ENCODE data around the gene ARMH3.

ARMH3 gene, protein sequence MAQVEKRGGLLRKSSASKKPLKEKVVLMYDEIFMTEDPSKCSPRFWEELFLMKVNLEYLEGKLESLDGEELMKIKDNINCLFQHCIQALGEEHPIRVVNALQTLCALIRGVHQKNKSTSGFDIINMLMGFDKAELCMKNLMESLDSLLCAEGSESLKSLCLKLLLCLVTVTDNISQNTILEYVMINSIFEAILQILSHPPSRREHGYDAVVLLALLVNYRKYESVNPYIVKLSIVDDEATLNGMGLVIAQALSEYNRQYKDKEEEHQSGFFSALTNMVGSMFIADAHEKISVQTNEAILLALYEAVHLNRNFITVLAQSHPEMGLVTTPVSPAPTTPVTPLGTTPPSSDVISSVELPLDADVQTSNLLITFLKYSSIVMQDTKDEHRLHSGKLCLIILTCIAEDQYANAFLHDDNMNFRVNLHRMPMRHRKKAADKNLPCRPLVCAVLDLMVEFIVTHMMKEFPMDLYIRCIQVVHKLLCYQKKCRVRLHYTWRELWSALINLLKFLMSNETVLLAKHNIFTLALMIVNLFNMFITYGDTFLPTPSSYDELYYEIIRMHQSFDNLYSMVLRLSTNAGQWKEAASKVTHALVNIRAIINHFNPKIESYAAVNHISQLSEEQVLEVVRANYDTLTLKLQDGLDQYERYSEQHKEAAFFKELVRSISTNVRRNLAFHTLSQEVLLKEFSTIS

DNA sequence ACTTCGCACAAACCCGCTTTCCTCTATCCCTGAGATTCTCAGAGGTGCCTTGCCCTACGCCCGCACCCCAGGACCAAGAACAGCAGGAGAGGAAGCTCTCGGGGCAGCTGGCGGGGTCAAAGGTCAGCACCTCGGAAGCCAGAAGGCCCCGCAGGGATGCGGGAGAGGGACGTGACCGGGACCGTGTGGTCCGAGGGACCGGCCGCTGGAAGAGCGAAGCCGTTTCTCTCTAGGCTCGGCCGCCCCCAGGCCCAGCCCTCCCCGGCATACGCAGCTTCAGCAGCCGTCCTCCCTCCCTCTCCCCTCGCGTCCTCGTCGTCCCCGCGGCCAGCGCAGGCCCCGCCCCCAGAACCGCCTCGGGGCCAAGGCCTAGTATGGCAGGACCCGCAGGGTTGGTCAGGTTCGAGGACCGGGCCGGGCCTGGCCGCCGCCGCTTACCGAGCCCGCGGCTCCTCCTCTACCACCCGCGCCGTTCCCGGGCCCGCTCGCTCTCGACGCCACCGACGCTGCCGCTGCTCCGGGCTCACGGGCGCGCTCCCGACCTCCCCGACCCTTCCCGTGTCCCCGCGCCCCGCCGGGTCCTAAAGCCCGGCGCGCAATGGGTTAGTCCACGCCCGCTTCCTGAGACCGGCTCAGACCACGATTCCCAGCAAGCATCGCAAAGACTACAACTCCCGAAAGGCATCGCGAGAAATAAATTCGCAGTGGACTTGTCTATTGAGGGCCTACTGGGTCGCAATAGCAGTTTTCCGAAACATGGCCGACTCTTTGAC lies at the start of gene ARMH3:
ARMH3 (minus strand) TSS at position 527 of the 773 bp plus-strand sequence. CDS start 16,059 bp downstream, outside the sequence.
- DNase-seq (ENCODE audit: low read depth in 1 of 2, low spot score in 1 of 2) = peak; percentile 73 to 82

DNA sequence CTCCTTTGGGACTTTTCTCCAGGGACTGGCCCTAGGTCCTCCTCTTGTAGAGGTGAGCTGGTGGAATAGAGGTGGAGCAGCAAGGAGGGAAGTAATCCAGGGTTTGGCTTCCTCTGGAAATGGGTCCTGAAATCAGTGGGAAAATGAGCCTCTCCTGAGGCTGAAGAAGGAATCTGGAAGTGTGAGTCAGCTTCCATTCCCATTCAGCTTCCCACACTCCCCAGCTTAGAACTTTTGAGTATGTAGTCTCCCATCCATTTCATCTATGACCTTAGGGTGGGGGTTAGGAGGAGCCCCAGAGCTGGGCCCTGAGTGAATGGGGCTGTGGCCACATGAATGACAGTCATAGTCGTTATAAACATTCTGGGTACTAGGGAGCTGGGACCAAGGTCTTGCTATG lies 46.4 kb upstream of the ARMH3 start:
- no peak for DNase-seq (ENCODE audit: low read depth in 1 of 2, low spot score in 1 of 2)

DNA sequence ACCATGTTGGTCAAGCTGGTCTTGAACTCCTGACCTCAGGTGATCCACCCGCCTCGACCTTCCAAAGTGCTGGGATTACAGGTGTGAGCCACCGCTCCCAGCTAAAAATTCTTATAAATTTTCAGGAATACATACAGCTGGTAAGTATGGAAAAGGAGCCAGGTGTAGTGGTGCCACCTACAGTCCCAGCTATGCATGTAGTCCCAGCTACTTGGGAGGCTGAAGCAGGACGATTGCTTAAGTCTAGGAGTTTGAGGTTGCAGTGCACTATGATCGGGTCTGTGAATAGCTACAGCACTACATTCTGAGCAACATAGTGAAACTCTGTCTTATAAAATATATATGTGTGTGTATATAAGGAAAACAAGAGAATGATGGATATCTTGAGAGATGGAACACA lies 45.2 kb upstream of the ARMH3 start:
- no peak for DNase-seq (ENCODE audit: low read depth in 1 of 2, low spot score in 1 of 2)

DNA sequence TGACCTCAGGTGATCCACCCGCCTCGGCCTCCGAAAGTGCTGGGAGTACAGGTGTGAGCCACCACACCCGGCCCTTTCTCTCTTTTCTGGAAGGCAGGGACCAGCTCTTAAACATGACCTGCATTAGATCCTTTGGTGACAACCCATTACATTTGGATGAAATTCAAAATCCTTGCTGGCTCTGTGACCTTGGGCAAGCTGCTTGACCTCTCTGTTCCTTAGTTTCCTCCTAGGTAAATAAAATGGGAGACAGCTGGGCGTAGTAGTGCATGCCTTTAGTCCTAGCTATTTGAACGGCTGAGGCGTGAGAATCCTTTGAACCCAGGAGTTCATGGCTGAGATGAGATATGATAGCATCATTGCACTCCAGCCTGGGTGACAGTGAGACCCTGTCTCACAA lies 40.5 kb upstream of the ARMH3 start:
- DNase-seq (ENCODE audit: low read depth in 1 of 2, low spot score in 1 of 2) = no peak

DNA sequence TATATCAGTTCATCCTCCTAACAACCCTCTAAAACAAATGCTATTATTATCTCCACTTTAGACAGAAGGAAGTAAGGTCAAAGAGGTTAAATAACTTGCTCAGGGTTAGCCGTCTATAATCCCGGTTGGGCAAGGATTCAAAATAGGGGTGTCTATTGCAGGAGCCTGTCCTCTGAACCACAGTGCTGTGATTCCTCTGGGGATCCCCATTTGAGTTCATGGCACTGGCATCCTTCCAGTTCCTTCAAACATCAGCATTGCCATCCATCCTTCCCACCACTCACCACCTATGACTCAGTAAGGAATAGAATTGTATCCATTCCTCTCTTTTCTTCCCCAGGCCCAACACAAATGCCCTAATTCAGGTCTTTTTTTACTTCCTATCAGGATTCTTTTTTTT lies 34.8 kb upstream of the ARMH3 start:
- DNase-seq (ENCODE audit: low read depth in 1 of 2, low spot score in 1 of 2) = no peak

DNA sequence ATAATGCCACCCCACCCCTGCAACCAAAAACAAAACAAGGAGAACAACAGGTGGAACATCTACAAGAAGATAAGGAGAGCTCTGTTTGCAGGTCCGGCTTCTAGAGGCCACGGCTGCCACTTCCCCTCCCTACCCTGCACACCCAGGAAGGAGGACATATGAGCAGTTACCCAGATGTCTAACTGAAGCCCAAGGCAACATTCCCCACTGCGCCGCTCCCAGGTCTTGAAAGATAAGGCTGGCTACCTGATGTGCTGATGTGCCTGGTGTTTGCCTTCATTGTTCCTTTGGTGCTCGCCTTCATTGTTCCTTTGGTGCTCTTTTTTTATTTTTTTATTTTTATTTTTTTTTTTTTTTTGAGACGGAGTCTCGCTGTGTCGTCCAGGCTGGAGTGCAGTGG lies 30.2 kb upstream of the ARMH3 start:
- no peak for DNase-seq (ENCODE audit: low read depth in 1 of 2, low spot score in 1 of 2)

DNA sequence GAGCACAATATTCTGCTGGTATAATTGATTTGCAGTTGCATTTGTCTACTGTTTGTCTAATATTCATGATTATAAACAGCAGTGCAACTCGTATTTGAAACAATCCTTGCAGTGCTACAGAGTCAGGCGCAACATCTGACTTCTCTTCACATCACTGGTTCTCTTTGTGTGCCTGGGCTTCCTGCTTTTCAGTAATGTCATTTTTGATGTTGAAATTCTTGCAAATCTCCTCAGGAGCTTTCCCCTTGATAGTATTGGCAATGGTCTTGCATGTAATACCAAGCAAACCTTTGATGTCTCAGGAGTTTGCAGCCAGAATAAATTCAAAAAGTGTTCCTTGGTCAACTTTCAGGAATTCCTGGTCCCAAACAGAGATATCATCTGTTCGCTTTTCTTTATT lies 29.4 kb upstream of the ARMH3 start:
- DNase-seq (ENCODE audit: low read depth in 1 of 2, low spot score in 1 of 2) = no peak

DNA sequence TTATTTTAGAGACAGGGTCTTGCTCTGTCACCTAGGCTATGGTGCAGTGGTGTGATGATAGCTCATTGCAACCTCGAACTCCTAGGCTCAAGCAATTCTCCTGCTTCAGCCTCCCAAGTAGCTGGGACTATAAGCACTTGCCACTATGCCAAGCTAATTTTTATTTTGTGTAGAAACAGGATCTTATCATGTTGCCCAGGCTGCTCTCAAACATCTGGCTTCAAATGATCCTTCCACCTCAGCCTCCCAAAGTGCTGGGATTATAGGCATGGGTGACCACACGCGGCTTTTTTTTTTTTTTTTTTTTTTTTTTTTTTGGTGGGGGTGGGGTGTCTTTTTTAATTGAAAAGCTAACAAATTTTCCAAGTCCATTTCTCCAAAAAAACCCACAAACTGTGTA lies 27.6 kb upstream of the ARMH3 start:
- no peak for DNase-seq (ENCODE audit: low read depth in 1 of 2, low spot score in 1 of 2)

DNA sequence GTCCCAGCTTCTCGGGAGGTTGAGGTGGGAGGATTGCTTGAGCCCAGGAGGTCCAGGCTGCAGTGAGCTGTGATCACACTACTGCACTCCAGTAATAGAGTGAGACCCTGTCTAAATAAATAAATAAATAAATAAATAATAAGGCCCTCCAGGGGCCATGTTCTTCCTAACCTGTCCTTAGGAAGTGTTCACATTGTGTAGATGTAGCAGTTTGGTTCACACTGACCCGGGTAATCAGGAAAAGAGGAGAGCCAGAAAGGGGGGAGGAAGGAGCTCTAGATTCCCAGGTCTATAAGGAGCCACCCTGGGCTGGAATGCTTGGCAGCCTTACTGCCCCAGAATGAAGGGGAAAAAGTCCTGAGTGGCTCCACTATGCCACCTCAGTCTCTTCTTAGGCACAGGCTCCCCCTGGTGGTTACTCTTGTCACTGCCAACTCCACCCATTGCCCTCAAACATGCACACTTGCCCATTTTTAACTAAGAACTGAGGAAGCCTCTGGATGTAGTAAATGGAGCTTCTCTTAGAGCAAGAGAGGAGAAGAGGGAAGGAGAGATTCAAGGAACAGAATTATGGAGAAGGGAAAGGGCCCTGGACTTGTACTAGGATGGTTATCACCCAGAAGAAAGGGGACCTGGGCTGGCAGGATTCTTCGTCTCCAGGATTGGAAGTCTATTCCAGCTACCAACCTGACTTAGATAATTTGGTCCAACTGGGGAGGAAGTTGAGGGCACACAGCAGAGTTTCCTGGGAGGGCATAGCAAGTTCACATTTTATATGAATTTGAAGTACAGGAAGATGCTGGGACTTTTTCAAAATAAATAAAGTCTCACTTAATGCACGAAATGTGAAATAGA lies 16.9 kb upstream of the ARMH3 start:
- peak; percentile 60 to 67 for DNase-seq (ENCODE audit: low read depth in 1 of 2, low spot score in 1 of 2)

DNA sequence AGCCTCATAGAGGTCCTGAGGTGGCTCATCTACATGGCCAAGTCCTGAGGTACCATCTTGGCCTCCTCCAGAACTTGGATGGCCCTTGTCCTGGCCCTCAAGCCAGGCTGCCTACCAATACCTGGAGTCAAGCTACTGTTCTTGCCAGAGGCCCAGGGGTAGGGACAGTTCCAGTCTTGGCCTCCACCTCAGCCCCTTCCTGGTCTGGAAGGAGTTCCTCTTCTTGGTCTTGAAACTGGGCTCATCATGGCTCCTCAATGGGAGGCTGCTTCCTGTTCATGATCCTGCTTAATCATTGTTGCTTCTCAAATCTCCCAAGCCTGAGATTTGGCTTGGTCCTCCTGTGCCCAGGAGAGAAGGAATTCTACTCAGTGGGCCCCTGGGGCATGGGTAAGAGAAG lies 13.1 kb upstream of the ARMH3 start:
- DNase-seq (ENCODE audit: low read depth in 1 of 2, low spot score in 1 of 2) = no peak

DNA sequence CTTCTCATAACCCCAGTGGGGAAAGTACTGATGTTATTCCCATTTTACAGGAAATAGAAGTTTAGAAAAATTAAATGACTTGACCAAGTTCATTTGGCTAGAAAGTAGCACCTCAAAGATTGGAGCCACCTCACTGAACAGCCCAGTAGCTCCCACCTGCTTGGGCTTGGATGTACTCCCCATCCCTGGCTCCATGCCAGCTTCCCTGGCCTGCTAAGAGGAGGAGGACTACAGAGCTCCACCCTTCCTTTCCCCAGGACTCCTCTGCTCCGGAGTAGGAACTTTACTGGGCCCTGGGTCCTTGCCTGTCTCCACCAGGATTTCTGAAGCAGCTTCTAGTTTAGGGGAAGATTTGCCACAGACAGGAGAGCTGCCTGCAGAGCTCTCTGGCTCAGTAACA lies 12.2 kb upstream of the ARMH3 start:
- no peak for DNase-seq (ENCODE audit: low read depth in 1 of 2, low spot score in 1 of 2)

DNA sequence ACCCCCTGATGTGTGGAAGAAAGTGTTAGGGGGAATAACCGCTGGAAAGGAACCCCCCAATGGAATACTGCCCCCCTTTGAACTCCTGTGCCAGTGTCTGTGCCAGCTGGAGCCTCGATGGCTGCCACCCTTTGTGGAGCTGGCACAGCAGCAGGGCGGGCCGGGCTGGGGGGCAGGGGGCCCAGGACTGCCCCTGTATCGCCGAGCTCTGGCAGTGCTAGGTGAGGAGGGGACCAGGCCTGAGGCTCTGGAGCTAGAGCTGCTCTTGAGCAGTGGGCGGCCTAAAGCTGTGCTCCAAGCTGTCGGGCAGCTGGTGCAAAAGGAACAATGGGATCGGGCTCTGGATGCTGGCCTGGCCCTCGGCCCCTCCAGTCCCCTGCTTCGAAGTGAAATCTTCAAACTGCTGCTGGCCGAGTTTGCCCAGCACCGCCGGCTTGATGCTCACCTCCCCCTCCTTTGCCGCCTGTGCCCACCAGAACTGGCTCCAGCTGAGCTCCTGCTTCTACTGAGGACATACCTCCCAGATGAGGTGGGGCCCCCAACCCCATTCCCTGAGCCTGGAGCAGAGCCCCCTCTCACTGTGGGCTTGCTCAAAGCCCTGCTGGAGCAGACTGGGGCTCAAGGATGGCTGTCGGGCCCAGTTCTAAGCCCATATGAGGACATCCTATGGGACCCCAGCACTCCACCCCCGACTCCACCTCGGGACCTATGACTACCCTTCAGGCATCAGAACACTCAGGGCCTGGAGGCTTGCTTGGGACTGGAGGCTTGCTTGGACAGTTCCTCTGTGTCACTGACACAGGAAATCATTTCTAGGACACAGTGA lies 11.3 kb upstream of the ARMH3 start:
- no peak for DNase-seq (ENCODE audit: low read depth in 1 of 2, low spot score in 1 of 2)

DNA sequence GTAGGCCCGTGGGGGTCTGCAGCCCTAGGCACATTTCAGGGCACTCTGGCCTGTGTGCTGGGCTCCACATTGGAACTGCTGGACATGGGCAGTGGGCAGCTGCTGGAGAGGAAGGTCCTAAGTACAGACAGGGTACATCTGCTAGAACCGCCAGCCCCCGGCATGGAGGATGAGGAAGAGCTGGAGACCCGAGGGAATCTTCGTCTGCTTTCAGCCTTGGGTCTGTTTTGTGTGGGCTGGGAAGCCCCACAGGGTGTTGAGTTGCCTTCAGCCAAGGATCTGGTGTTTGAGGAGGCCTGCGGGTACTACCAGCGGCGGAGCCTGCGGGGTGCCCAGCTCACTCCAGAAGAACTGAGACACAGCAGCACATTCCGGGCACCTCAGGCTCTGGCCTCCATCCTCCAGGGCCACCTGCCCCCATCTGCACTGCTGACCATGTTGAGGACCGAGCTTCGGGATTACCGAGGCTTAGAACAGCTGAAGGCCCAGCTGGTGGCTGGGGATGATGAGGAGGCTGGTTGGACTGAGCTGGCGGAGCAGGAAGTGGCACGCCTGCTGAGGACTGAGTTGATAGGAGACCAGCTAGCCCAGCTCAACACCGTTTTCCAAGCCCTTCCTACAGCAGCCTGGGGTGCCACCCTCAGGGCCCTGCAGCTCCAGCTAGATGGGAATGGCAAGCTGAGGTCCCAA lies 10.6 kb upstream of the ARMH3 start:
- no peak for DNase-seq (ENCODE audit: low read depth in 1 of 2, low spot score in 1 of 2)

DNA sequence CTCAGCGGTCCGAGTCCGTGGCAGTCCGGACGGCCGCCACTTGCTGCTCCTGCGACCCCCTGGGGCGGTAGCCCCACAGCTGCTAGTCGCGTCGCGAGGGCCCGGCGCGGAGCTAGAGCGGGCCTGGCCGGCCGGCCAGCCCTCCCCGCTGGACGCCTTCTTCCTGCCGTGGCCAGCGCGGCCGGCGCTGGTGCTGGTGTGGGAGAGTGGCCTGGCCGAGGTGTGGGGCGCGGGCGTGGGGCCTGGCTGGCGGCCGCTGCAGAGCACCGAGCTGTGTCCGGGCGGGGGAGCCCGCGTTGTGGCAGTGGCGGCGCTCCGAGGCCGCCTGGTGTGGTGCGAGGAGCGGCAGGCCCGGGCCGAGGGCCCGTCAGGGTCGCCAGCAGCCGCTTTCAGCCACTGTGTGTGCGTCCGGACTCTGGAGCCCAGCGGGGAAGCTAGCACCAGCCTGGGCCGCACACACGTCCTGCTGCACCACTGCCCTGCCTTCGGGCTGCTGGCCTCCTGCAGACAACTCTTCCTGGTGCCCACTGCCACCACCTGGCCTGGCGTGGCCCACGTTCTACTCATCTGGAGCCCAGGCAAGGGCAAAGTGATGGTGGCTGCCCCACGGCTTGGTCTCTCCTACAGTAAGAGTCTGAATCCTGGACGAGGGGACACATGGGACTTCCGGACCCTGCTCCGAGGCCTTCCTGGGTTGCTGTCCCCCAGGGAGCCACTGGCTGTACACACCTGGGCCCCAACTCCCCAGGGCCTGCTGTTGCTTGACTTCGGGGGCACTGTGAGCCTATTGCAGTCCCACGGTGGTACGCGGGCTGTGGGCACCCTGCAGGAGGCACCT lies 9.8 kb upstream of the ARMH3 start:
- DNase-seq (ENCODE audit: low read depth in 1 of 2, low spot score in 1 of 2) = no peak

DNA sequence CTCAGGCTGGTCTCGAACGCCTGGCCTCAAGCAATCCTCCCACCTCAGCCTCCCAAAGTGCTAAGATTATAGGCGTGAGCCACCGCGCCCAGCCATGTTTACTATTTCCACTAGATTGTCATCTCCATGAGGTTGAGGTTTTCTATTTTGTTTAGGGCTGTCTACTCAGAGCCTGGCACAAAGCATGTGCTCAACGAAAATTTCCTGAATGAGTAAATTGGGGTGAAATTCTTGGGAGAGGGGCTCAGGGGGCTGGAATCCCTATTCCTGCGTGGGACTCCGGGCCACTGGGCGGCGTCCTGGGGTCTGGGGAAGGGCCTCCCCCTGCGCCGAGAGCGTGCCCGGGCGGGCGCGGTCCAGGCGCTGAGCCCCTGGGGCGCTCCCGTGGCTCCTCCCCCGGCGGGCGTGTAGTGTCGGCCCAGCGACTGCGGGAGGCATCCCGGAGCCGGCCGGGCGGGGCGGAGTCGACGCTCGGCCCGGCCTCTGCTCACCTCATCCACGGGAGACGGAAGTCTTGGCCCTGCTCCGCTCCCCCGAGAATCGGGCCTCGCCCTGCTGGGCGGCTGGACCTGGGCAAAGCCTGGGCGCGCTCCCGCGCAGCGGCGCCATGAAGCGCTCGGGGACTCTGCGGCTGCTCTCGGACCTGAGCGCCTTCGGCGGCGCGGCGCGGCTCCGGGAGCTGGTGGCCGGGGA lies 9.0 kb upstream of the ARMH3 start, which contains the start of gene HPS6:
HPS6 (plus strand) TSS at position 482 of the 693 bp plus-strand sequence; CDS start at position 608, 126 bp downstream.
- DNase-seq (ENCODE audit: low read depth in 1 of 2, low spot score in 1 of 2) = peak; percentile 71 to 82

DNA sequence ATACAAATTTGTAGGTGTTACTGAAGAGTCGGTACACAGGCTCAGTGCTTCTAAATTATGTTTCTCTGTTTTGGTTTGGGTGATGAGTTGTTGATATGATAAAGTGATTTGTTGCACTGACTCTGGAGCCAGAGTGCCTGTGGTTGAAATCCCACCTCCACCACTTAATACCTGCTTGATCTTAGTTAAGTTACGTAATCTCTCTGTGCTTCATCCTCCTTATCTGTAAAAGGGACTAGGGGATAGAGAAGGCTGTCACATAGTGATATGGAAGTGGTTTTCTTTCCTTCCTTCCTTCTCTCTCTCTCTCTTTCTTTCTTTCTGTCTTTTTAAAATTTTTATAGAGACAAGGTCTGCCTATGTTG lies 8.5 kb upstream of the ARMH3 start:
- no peak for DNase-seq (ENCODE audit: low read depth in 1 of 2, low spot score in 1 of 2)

DNA sequence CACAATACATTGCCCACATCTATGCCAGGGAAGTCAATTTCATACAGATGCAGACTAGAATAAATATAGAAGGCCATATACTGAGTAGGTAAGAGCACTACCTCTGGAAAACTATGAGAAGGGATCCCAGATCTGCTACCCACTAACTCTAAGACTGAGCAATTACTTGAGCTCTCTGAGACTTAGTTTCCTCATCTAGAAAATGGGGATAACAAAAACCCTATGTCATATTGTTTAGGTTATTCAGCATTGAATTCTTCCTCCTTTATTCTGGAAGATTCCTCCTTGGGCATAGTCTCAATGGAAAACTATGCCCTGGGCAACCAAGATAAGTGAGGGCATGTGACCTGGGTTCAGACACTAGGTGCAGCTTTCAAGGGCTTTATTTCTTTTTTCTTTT lies 4.0 kb upstream of the ARMH3 start:
- no peak for DNase-seq (ENCODE audit: low read depth in 1 of 2, low spot score in 1 of 2)

All from activated T-helper 1 cell treated with anti-CD3 and anti-CD28 coated beads, Interleukin-2, amount 50 U/mL, for 16 hours (primary cell).